ENCODE results near the gene INSL3.

The INSL3 gene

GRCh38 chr19:17821190-17821589 is at the start of gene INSL3:
TSS of gene INSL3 (minus strand) at chr19:17821519. CDS start at chr19:17821506, 13 bp downstream.
- no peak for DNase-seq (ENCODE audit: low read depth)

GRCh38 chr19:17869114-17869608 is 47.8 kb upstream of the INSL3 start:
- no peak for DNase-seq (ENCODE audit: low read depth)

- DNase-seq (ENCODE audit: low read depth): no peak
Measured at GRCh38 chr19:17868669-17869068, 47.4 kb upstream of the INSL3 start.

- no peak for DNase-seq (ENCODE audit: low read depth)
Measured at GRCh38 chr19:17866964-17867486, 45.7 kb upstream of the INSL3 start.

DNA sequence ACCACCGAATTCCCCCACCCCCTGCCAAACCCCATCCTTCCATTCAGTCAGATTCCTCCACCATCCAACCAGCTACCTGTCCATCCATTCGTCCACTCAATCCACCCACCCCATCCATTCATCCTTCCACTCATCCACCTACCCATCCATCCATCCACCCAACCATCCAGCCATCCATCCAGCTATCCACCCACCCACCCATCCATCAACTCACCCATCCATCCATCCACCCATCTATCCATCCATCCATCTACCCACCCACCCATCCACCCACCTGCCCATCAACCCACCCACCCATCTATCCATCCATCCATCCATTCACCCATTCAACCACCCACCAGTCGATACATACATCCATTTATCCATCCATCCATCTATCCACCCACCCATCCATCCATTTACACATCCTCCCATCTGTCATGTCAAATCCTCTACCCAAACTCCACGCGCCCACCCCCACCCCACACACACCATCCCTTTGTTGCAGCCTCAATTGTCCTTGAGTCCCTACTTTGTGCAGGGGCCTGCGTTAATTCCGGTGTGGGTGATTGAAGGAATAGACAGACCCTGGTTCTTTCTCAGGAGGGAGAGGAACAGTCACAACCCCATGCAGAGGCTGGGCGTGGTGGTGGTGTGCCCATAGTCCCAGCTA is 45.1 kb upstream of the INSL3 start:
- no peak for DNase-seq (ENCODE audit: low read depth)

DNA sequence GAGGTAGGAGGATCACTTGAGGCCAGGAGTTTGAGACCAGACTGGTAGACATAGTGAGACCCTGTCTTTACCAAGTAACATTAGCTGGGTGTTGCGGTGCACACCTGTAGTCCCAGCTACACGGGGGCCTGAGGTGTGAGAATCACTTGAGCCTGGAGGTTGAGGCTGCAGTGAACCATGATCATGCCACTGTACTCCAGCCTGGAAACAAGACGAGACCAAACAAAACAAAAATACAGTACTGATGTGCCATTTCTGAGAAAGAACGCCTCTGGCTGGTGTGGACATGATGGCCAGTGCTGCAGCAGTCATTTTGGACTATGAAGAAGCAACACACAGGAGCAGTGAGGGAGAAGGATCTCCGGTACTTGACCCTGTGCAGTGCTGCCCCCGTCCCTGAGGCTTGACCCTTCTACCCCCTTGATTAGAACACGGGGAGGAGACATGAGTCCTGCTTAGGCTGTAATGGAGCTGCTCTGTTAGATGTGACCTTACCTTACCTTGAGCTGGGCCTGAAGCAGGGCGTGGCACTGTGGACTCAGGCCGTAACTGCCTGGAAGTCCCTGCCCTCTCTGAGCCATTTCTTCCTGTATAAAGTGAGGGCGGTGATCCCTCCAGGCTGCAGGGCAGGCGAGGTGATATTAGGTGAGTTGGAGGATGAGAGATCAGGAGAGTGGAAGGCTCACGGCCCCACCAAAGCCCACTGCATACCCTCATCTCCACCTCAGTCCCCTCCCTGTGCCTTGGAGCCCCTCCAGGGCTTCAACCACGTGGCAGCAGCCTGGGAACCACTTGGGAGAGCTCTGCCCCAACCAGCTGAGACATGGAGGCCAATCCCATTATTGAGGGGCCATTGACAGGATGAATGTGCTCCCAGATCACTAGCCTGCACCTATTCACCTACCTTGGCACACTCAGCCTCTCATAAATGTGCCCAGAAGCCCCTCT is 44.3 kb upstream of the INSL3 start:
- DNase-seq (ENCODE audit: low read depth): peak; percentile 32

- no peak for DNase-seq (ENCODE audit: low read depth)
Measured at GRCh38 chr19:17863520-17864182, 42.3 kb upstream of the INSL3 start.

- no peak for DNase-seq (ENCODE audit: low read depth)
Measured at GRCh38 chr19:17862711-17863519, 41.6 kb upstream of the INSL3 start.

DNA sequence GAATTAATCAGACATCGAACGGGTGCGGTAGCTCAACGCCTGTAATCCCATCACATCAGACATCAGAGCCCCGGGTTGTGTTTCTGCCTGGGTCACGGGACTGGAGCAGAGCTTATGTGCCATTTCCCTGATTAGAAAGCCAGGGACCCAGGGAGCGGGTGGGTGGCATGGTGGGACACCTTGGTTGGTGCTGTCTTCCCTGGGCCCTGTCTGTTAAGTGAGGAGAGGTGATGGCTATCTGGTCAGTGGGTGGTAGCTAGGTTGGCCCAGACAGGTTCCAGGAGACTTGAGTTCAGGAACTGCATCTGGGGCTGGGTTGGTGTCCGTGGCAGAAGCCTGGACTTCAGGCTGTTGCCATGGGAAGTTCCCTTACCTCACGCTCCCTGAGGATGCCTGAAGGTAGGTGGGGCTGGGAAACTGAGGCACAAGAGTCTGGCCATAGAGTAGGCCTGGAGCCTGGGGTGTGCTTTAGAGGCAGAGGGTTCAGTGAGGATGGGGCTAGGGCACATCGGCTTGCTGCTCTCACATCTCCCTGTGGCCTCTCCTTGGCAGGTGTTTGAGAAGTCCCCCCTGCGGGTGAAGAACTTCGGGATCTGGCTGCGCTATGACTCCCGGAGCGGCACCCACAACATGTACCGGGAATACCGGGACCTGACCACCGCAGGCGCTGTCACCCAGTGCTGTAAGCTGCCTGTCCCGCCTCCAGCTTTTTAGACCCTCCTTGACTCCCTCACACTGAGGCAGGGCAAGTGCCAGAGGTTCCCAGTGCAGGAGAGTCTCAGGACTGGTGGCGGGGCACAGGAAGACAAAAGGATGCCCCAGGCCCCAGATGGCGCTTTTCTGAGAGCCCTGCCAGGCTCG is 40.5 kb upstream of the INSL3 start:
- no peak for DNase-seq (ENCODE audit: low read depth)

DNA sequence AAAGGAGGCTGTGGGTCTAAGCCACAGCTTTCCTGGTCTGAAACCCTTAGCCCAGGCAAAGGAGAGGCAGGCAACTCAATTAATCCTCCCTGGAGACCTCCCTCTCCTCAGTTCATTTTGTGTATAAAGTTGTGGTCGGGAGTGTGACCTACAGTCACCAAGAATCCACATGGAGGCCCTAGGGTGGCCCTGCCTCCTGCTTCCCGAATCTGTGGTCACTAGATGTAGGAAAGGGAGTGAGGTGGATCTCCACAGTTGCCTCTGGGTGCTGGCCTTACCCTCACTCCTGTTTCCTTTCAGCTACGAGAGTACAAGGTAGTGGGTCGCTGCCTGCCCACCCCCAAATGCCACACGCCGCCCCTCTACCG is 39.7 kb upstream of the INSL3 start:
- DNase-seq (ENCODE audit: low read depth): peak; percentile 33

DNA sequence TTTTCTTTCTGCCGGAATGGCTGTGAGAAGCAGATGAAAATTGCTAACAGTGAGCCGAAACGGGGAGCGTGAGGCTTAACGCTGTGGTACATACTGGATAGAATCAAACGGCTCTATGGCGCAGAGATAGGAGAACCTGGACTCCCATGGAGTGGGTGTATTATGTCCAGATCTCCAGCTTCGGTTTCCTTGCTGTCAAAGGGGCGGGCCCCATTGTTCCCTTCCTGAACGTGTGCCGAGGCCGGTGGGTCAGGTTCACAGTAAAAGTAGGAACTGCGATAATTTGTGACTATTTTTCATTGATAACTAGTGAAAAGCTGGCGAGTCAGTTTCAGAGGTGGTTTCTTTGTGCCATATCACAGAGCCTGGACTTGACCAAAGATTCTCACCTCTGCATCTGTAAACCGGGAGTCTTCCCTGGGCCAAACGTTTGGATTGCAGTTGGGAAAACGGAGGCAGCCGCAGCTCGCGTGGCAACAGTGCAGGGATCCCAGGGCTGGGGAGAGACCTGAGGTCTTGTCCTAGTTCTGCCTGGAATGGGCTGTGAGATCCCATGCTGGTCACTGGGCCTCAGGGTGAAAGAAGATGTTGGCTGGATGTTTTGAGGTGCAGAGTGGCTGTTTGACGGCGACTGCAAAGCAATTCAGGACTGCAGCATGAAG is 39.1 kb upstream of the INSL3 start:
- no peak for DNase-seq (ENCODE audit: low read depth)

GRCh38 chr19:17859533-17860330 is 38.4 kb upstream of the INSL3 start, which contains the start of gene RPL18A:
TSS of gene RPL18A (plus strand) at chr19:17859910. CDS start at chr19:17859957, 47 bp downstream.
- peak; percentile 100 for DNase-seq (ENCODE audit: low read depth)

GRCh38 chr19:17855280-17856152 is 34.2 kb upstream of the INSL3 start:
- DNase-seq (ENCODE audit: low read depth): peak; percentile 72

GRCh38 chr19:17854061-17854460 is 32.7 kb upstream of the INSL3 start:
- DNase-seq (ENCODE audit: low read depth): no peak

DNA sequence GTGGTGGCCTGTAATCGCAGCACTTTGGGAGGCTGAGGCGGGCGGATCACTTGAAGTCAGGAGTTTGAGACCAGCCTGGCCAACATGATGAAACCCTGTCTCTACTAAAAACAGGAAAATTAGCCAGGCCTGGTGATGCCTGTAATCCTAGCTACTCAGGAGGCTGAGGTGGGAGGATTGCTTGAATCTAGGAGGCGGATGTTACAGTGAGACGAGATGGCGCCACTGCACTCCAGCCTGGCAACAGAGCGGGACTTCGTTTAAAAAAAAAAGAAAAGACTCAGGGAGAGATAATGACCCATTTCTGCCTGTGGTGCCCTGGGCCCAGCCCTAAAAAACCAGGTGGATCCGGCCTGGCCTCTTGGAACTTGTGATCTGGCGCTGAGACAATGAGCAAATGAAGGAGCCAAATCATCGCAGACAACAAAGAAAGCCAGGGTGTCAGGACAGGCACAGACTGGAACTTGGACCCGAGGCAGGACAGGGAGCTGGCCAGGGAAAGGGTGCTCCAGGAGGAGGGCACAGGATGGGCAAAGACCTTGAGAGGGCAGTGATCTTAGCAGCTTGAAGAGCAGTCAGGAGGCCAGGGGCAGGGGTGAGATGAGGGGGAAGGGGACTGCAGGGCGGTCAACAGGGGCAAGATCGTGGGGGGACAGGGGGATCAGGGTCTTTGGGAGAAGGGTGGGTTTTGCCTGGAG is 27.4 kb upstream of the INSL3 start:
- DNase-seq (ENCODE audit: low read depth): no peak

GRCh38 chr19:17847538-17848366 is 26.4 kb upstream of the INSL3 start, which contains the start of gene JAK3:
TSS of gene JAK3 (minus strand) at chr19:17847982. CDS start at chr19:17844417, 3,565 bp downstream.
- DNase-seq (ENCODE audit: low read depth): peak; percentile 80

All from EH (cell line).